ENCODE measurements around the gene CCDC102A. TPM values are rescaled to one million over a fixed set of nuclear protein-coding genes. Genes with fewer than 3 reads are reported as not detected.

CCDC102A gene
- total RNA-seq, 1 experiment from 2014 or later: 4.5 TPM

- Histone ChIP-seq H3K4me3 (replicated peaks in 1 of 2; ENCODE audit: low read depth in 1 of 2, low read length in 2 of 2) (no peak overlapping the region), H3K9ac (ENCODE audit: low read length) (no peak overlapping the region), H3K4me2 (ENCODE audit: low read length) (peak overlapping the region; percentile 48), H3K79me2 (ENCODE audit: insufficient read depth, low read length) (no peaks in the 10 kb centered on the region), H3K36me3 (ENCODE audit: control insufficient read depth in 1 of 2, insufficient read depth in 2 of 2, low read length in 2 of 2) (no peaks in the 10 kb centered on the region), H4K20me1 (ENCODE audit: insufficient read depth) (no peaks in the 10 kb centered on the region), H3K4me1 (ENCODE audit: control insufficient read depth in 1 of 2, insufficient read depth in 2 of 2, low read length in 2 of 2) (peaks cover 19 to 35% of the 10 kb centered on the region in 2 experiments; a peak in 3 of 4 replicates), H3K27me3 (ENCODE audit: insufficient read depth, low read length) (no peaks in the 10 kb centered on the region), H3K9me2 (ENCODE audit: insufficient read depth) (no peaks in the 10 kb centered on the region), H3K27ac (ENCODE audit: low read depth, low read length) (no peak overlapping the region), H2AFZ (ENCODE audit: low read depth, low read length, poor library complexity, severe bottlenecking) (no peak overlapping the region), H3K9me3 (ENCODE audit: control insufficient read depth in 1 of 2, insufficient read depth in 1 of 2, low read depth in 1 of 2, low read length in 2 of 2) (no peaks in the 10 kb centered on the region)
- TF ChIP-seq FOSL1 (IDR thresholded peaks at IDR 0.05; ENCODE audit: low read depth) (no peak), EZH2phosphoT487 (IDR thresholded peaks at IDR 0.05; ENCODE audit: borderline replicate concordance) (no peak), REST (IDR thresholded peaks at IDR 0.05; ENCODE audit: low read depth) (no peak), POLR2AphosphoS5 (IDR thresholded peaks at IDR 0.05; ENCODE audit: low read depth, low read length) (no peak), POLR2A (IDR thresholded peaks at IDR 0.05; ENCODE audit: borderline replicate concordance, extremely low read depth, insufficient read depth, insufficient read length) (no peak), ZNF274 (IDR thresholded peaks at IDR 0.05; ENCODE audit: low read depth, low read length) (no peak)
- TF ChIP-seq, protein P1, sequence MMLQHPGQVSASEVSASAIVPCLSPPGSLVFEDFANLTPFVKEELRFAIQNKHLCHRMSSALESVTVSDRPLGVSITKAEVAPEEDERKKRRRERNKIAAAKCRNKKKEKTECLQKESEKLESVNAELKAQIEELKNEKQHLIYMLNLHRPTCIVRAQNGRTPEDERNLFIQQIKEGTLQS (IDR thresholded peaks at IDR 0.05): no peak
- intact Hi-C loops (cut with micrococcal nuclease): no loop called here
- CTCF ChIA-PET: no interaction called here
- RAD21 ChIA-PET (ENCODE audit: low non-redundant PET in 1 of 2, low total read pairs in 2 of 2, uncharacterized antibody in 2 of 2, unreplicated experiment in 2 of 2): no interaction called here
- POLR2A ChIA-PET: no interaction called here
- no peak for ATAC-seq
- no TSS peak for BruUV-seq (replicated peaks)
- no peak for DNase-seq (ENCODE audit: low read depth, low spot score)
Measured at GRCh38 chr16:57479976-57480753, 56.2 kb downstream of the CCDC102A start.

Data from HCT116 (cell line).